ENCODE measurements around the gene C16orf92.

DNA sequence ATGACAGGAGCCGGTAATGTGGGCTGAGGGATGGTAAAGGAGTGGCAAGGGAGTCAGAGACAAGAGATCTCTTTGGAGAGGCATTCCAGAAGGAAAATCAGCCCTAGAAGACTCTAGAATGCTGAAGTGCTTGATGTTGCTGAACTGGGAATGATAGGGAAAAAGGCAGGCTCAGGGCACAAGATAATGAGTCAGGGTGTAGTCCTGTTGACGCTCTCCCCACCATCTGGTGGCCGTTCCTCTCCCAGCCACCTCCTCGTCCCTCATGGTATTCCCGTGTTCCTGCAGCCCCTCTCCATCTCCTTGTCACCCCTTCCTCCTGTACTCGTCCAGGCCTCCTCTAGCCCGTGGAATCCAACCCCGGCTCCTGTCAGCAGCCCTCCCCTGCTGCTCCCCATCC lies 31.5 kb downstream of the C16orf92 start:
- TF ChIP-seq, protein P1, sequence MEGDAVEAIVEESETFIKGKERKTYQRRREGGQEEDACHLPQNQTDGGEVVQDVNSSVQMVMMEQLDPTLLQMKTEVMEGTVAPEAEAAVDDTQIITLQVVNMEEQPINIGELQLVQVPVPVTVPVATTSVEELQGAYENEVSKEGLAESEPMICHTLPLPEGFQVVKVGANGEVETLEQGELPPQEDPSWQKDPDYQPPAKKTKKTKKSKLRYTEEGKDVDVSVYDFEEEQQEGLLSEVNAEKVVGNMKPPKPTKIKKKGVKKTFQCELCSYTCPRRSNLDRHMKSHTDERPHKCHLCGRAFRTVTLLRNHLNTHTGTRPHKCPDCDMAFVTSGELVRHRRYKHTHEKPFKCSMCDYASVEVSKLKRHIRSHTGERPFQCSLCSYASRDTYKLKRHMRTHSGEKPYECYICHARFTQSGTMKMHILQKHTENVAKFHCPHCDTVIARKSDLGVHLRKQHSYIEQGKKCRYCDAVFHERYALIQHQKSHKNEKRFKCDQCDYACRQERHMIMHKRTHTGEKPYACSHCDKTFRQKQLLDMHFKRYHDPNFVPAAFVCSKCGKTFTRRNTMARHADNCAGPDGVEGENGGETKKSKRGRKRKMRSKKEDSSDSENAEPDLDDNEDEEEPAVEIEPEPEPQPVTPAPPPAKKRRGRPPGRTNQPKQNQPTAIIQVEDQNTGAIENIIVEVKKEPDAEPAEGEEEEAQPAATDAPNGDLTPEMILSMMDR (IDR thresholded peaks at IDR 0.05; ENCODE audit: borderline replicate concordance, extremely low read depth, low read length, poor library complexity, severe bottlenecking), result no peak
- TF ChIP-seq EZH2 (IDR thresholded peaks at IDR 0.05; ENCODE audit: borderline replicate concordance, low read depth, low read length, severe bottlenecking), result no peak

Measured in DND-41 (cell line).